SU-DHL-6 (cell line): ENCODE data around the gene HOXD10.

Source experiments
- CTCF ChIP-seq: fragments of 200-600 bp; sonication (generic); IDR thresholded peaks from one replicate; pipeline ENCODE4 v1.5.1; 2017; ENCODE audit warnings: antibody characterized with exemption, mild to moderate bottlenecking, low read length, moderate library complexity; ENCODE audit not compliant: insufficient read depth, poor library complexity, severe bottlenecking
- EZH2phosphoT487 ChIP-seq: fragments of 200-600 bp; sonication (generic), shearing (Covaris generic); conservative IDR thresholded peaks from 2 replicates; pipeline ENCODE4 v1.6.1; 2018; ENCODE audit warnings: mild to moderate bottlenecking, antibody characterized with exemption, low read length, moderate library complexity, mixed read lengths

- TF ChIP-seq CTCF = no peak
- TF ChIP-seq EZH2phosphoT487 = no peak
Measured at GRCh38 chr2:176133389-176133788, 16.8 kb downstream of the HOXD10 start.
